Neural progenitor cell (in vitro differentiated cells): Measurements from ENCODE around the gene ITGA6.

Experiments
- CTCF ChIP-seq: fragments of 200-600 bp; sonication (generic); IDR thresholded peaks from 2 replicates; pipeline ENCODE4 v1.5.1; 2017; ENCODE audit warnings: antibody characterized with exemption, mild to moderate bottlenecking
- EZH2 ChIP-seq: fragments of 200-600 bp; sonication (generic); IDR thresholded peaks from 2 replicates; pipeline ENCODE4 v1.6.1; 2017; ENCODE audit warnings: antibody characterized with exemption, mild to moderate bottlenecking, moderate library complexity
- EZH2phosphoT487 ChIP-seq: fragments of 200-600 bp; sonication (generic); IDR thresholded peaks from 2 replicates; pipeline ENCODE4 v1.6.1; 2017; ENCODE audit warnings: antibody characterized with exemption

DNA sequence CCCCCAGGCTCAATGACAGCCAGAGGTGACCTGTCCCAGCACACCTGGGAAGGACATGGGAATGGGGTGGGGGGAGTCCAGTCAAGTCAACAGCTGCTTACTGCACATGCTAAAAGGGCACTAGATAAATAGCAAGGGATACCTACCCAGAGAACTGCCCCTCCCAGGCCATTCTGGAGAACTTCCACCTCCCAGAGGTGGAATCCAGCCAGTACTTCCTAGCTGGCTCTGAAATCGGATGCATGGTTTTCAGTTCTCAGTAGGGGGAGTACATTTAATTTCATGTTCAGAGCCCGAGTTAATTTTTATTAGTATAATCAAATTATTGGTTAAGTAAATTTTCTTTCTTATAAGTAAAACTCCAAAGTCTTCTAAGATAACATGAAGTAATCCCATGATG is 28.9 kb upstream of the ITGA6 start:
- TF ChIP-seq CTCF (no peak), EZH2 (no peak), EZH2phosphoT487 (no peak)
